Superior temporal gyrus (tissue), 1 donor: ENCODE data around the gene CARD10.
"Not testable (repeated sequence)": the region's sequence is repeated elsewhere in the genome, so short reads cannot be mapped to it uniquely, and the experiment has no call there.

Experiments used
- DNase-seq: peaks from one replicate; pipeline ENCODE4 v3.0.0-alpha.2; 2016; ENCODE audit errors: extremely low spot score

The CARD10 gene

GRCh38 chr22:37487129-37487528, 32.1 kb downstream of the CARD10 start:
- no peak for DNase-seq

GRCh38 chr22:37486224-37486845, 32.9 kb downstream of the CARD10 start, which contains the start of gene MFNG:
MFNG (minus strand) TSS chr22:37486384; CDS start chr22:37486177, 207 bp downstream.
- no peak for DNase-seq

- DNase-seq: no peak
These were observed 33.6 kb downstream of the CARD10 start for GRCh38 chr22:37485395-37486223.

GRCh38 chr22:37484480-37485394, 34.5 kb downstream of the CARD10 start:
- no peak for DNase-seq

GRCh38 chr22:37483050-37483449, 36.2 kb downstream of the CARD10 start:
- no peak for DNase-seq

GRCh38 chr22:37482244-37482643, 37.0 kb downstream of the CARD10 start:
- no peak for DNase-seq

GRCh38 chr22:37481347-37481907, 37.8 kb downstream of the CARD10 start:
- no peak for DNase-seq

- DNase-seq: no peak
These were observed 38.5 kb downstream of the CARD10 start for GRCh38 chr22:37480387-37481346.

GRCh38 chr22:37479196-37479595, 40.0 kb downstream of the CARD10 start:
- DNase-seq: no peak

- no peak for DNase-seq
These were observed 42.6 kb downstream of the CARD10 start for GRCh38 chr22:37476389-37477329.

- DNase-seq: no peak
These were observed 44.6 kb downstream of the CARD10 start for GRCh38 chr22:37474447-37475090.

GRCh38 chr22:37473437-37473946, 45.7 kb downstream of the CARD10 start:
- no peak for DNase-seq

GRCh38 chr22:37472418-37473006, 46.7 kb downstream of the CARD10 start:
- DNase-seq: no peak

GRCh38 chr22:37471727-37472417, 47.3 kb downstream of the CARD10 start:
- no peak for DNase-seq

- no peak for DNase-seq
These were observed 49.1 kb downstream of the CARD10 start for GRCh38 chr22:37470087-37470445.

- DNase-seq: no peak
These were observed 49.7 kb downstream of the CARD10 start for GRCh38 chr22:37469416-37470086.

- not testable (repeated sequence) for DNase-seq
These were observed 51.0 kb downstream of the CARD10 start for GRCh38 chr22:37468201-37468695.
